GM18868 (cell line): ENCODE results near the gene FBXO5.
"Not testable (repeated sequence)": the region's sequence is repeated elsewhere in the genome, so short reads cannot be mapped to it uniquely, and the experiment has no call there.

Source experiments
- ATAC-seq: cut with Tn5 transposase; IDR thresholded peaks from one replicate; pipeline ENCODE4 v1.9.1; 2021; ENCODE audit warnings: mild to moderate bottlenecking, moderate library complexity; ENCODE audit not compliant: unreplicated experiment

FBXO5 gene

GRCh38 chr6:152982904-152983636, at the start of gene FBXO5:
FBXO5 (minus strand) TSS chr6:152983041; CDS start chr6:152982959, 82 bp downstream.
- peak; percentile 80 for ATAC-seq

- no peak for ATAC-seq
Measured at GRCh38 chr6:153032255-153032882, 49.5 kb upstream of the FBXO5 start.

- ATAC-seq = no peak
Measured at GRCh38 chr6:153031335-153031955, 48.6 kb upstream of the FBXO5 start.

GRCh38 chr6:153028963-153029362, 46.1 kb upstream of the FBXO5 start:
- ATAC-seq = no peak

- no peak for ATAC-seq
Measured at GRCh38 chr6:153028286-153028685, 45.4 kb upstream of the FBXO5 start.

GRCh38 chr6:153027480-153027879, 44.6 kb upstream of the FBXO5 start:
- ATAC-seq = no peak

- ATAC-seq = no peak
Measured at GRCh38 chr6:153024709-153025017, 41.8 kb upstream of the FBXO5 start.

- peak; percentile 99 for ATAC-seq
Measured at GRCh38 chr6:153023977-153024708, 41.3 kb upstream of the FBXO5 start.

- ATAC-seq = no peak
Measured at GRCh38 chr6:153018355-153018754, 35.5 kb upstream of the FBXO5 start.

GRCh38 chr6:153016846-153017245, 34.0 kb upstream of the FBXO5 start:
- no peak for ATAC-seq

- ATAC-seq = no peak
Measured at GRCh38 chr6:153015094-153015640, 32.3 kb upstream of the FBXO5 start.

GRCh38 chr6:153013438-153013837, 30.6 kb upstream of the FBXO5 start:
- no peak for ATAC-seq

GRCh38 chr6:153012856-153013255, 30.0 kb upstream of the FBXO5 start:
- no peak for ATAC-seq

- ATAC-seq = peak; percentile 3
Measured at GRCh38 chr6:153003366-153003690, 20.5 kb upstream of the FBXO5 start.

- peak; percentile 88 for ATAC-seq
Measured at GRCh38 chr6:153002613-153003365, 19.9 kb upstream of the FBXO5 start, which contains the start of gene MTRF1L. MTRF1L (minus strand) TSS chr6:153002709; CDS start chr6:153002685, 24 bp downstream.

GRCh38 chr6:153001767-153002612, 19.1 kb upstream of the FBXO5 start:
- ATAC-seq = peak; percentile 14

GRCh38 chr6:153000790-153001189, 17.9 kb upstream of the FBXO5 start:
- not testable (repeated sequence) for ATAC-seq

GRCh38 chr6:153000243-153000642, 17.4 kb upstream of the FBXO5 start:
- no peak for ATAC-seq

- ATAC-seq = not testable (repeated sequence)
Measured at GRCh38 chr6:152999538-152999937, 16.7 kb upstream of the FBXO5 start.

GRCh38 chr6:152993847-152994246, 11.0 kb upstream of the FBXO5 start:
- no peak for ATAC-seq
